ENCODE measurements around the gene APOL2. TPM values are rescaled to one million over a fixed set of nuclear protein-coding genes. Genes with fewer than 3 reads are reported as not detected.
A peak's percentile ranks its signal among the peaks of the same experiment; 100 is the strongest.
"Not testable (repeated sequence)": the region's sequence is repeated elsewhere in the genome, so short reads cannot be mapped to it uniquely, and the experiment has no call there.

APOL2 gene
- total RNA-seq, 1 donor from 2014 or later = 58.6 TPM

DNA sequence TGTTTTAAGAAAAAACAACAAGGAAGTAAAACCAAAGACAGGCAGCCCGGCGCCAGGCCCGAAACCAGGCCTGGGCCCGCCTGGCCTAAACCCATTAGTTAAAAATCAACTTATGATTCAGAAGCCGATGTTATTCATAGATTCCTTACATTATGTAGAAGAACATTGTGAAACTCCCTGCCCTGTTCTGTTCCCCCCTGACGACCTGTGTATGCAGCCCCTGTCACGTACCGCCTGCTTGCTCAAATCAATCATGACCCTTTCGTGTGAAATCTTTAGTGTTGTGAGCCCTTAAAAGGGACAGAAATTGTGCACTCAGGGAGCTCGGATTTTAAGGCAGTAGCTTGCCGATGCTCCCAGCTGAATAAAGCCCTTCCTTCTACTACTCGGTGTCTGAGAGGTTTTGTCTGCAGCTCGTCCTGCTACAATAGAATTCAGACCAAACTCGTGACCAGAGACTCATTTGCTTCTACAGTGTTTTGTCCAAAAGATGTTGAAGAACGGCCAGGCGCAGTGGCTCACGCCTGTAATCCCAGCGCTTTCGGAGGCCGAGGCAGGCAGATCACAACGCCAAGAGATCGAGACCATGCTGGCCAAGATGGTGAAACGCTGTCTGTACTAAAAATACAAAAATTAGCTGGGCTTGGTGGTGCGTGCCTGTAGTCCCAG lies 11.1 kb upstream of the APOL2 start:
- DNase-seq; intact Hi-C loops (cut with DNase I); ATAC-seq (ENCODE audit: poor library complexity): not testable (repeated sequence)

DNA sequence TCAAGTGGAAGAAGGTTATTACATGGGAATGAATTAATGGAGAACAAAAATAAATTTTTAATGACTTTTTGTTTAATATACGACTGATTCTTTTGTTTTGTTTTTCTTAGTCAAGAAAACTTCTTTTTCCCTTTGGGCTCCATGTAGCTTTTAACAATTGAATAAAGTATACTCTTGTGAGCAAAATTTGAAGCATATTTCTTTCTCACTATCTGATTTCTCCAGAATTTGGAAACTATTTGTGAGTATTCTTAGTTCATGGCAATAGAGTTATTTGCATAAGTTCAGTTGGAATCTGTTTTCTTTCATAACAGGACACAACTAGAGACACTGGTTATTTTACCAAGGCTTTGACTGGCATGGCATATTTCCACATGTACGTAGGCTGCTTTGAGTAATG lies 9.8 kb upstream of the APOL2 start:
- intact Hi-C loops (cut with DNase I) = no loop called here
- DNase-seq = no peak
- no peak for ATAC-seq (ENCODE audit: poor library complexity)

DNA sequence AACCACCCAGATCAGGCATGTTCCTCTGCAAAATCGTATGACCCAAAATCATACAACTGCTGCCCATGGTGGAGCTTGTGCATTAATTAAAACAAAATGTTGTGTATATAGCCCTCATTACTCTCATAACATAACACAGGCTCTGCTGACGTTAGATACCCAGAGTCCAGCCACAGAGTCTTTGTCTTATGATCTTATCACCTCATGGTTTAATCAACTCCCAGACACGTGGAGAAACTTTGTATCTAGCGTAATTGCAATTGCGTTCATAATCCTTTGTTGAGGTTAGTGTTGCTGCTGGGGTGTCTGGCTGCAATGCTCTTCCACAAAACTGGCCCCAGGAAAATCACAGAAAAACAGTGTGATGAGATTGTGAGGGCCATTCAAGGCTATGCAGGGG lies 8.6 kb upstream of the APOL2 start:
- DNase-seq = no peak
- no peak for ATAC-seq (ENCODE audit: poor library complexity)
- intact Hi-C loops (cut with DNase I) = no loop called here

DNA sequence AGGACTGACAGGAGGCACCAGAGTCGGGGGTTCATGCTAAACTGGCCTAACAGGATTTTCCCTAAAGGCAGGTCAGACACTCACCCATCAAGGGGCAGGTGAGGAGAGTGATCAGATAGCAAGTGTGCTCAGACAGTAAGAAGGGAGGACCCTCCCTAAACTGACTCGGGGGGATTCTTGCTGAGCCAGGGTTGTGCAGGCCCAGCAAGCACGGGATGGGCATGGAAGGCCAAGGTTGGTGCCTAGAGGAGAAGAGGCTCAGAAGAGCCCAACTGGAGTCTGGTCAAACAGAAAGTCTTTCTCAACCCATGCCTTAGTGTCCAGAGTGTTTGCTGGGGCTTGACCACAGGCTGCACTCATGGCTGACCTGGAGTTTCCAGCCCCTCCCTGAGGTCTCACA lies 7.4 kb upstream of the APOL2 start:
- no peak for DNase-seq
- intact Hi-C loops (cut with DNase I) = no loop called here
- ATAC-seq (ENCODE audit: poor library complexity) = no peak

DNA sequence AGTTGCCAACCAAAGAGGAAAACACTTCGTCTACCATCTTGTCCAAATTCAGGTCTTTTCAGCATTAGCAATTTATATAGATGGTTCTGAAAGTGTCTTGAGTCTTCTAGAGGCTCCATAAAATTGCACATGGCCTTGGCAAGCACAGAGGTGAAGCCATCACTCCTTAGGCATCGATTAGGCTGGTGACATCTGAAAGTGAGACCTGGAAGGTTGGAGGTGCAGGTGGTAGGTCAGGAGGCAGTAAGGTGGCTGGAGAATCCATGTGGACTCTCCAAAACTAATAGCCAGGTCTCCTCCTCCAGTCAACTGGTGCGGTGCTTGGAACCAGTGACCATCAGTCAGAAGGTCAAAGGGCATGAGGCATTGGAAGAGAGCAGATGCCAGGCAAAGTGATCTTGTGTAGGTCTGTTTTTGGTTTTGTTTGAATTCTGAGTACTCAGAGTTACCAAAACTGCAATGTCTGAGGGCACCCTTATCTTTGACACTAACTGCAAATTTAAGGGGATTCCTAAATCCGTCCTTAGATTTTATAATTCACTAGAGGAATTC lies 6.6 kb upstream of the APOL2 start:
- ATAC-seq (ENCODE audit: poor library complexity) = no peak
- DNase-seq = no peak
- intact Hi-C loops (cut with DNase I) = no loop called here

DNA sequence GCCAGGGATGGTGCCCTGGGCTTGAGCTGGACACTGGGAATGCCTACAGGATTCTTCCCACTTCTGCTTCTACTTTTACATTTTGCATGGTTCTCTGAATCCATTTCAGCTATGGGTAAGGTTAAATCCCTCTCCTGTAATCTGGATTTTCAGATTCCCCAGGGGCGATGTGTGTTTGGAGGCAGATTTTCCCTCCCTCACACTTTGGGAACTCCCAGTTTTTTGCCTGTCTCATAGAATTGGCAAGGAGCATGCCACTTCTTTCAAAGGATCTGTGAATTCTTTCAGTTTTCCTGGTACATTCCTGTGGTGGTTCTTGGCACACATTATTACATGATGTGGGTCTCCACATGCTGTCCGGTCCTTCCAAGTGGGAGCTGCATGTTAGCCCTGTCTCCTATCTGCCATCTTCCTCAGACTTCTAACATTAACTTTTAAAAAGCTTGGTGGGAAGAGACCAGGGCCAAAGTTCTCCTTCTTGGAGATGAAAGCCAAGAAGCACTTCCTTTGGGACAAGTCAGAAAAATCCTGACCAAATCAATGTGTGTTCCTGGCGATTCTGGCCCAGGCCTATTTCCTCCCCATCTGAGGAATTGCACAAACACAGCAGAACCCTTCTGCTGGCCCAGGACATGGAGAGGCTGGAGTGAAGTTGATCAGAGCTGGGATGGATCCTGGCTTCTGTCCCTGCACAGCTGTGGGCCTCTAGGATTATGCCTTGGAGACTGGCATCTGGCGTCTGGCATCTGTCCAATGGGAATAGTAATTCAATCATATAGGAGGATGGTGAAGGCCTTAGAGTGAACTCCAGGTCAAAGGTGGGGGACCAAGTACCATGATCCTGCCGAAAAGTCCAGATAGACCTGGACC lies 5.4 kb upstream of the APOL2 start:
- ATAC-seq (ENCODE audit: poor library complexity) (peak; percentile 85), DNase-seq (peak; percentile 72)

GRCh38 chr22:36243986-36244385 lies 4.7 kb upstream of the APOL2 start:
- ATAC-seq (ENCODE audit: poor library complexity) (peak; percentile 31), DNase-seq (no peak)
- intact Hi-C loops (cut with DNase I) = no loop called here

More for the DNA sequence above, 5.4 kb upstream of the APOL2 start:
- intact Hi-C loops (cut with DNase I) = no loop called here

DNA sequence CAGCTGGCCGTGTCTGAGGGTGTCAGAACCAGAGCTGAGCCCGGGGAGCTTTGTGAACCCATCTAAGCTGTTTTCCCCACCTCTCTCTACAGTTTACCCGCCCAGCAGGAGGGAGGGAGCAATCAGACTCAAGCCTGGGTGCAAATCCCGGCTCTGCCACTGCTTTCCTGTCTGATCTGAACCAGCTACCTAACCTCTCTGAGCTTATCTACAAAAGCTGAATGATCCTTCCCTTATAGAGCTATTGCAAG lies 252 bp downstream of the APOL2 start:
- intact Hi-C loops (cut with DNase I) = loop anchor here (5.0 kb wide), 1 partner anchor 42 kb away; no protein-coding TSS in a partner anchor
- no peak for DNase-seq
- ATAC-seq (ENCODE audit: poor library complexity) = peak; percentile 14

DNA sequence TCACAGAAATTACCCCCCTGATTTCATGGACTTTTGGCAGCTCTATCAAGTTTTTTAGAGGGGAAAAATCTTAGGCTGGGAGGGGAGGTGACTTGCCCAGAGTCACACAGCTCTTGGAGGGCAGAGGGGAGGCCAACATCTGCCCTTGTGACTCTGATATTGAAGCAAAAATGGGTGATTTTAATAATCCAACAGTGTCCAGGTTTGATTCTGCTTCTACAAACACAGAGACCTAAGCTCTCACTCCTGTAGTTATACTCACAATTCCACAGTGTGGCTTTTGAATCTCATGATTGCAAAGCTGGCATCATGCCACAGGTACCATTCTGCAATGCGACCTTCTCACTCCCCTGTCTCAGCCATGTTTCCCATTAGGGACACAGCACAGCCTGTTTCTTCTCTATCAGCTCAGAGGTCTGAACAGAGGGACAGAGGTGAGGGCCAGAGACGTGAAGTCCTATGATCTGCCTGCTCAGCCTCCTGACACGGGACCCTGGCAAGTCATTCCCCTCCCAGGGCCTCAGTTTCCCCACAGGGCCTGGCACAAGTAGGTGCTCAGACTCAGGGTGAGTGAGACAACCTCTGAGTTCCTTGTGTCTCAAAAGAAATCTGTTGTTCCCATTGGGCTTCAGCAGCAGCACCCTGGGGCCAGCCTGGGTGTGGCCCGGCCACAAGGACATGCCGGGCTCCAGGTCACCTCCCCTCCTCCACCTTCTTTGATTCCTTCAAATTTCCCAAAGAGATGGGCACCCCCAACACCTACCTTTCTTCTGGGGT lies 766 bp downstream of the APOL2 start:
- intact Hi-C loops (cut with DNase I) = loop anchor here (5.0 kb wide), 1 partner anchor 41 kb away; no protein-coding TSS in a partner anchor
- ATAC-seq (ENCODE audit: poor library complexity) (peak; percentile 45), DNase-seq (no peak)

DNA sequence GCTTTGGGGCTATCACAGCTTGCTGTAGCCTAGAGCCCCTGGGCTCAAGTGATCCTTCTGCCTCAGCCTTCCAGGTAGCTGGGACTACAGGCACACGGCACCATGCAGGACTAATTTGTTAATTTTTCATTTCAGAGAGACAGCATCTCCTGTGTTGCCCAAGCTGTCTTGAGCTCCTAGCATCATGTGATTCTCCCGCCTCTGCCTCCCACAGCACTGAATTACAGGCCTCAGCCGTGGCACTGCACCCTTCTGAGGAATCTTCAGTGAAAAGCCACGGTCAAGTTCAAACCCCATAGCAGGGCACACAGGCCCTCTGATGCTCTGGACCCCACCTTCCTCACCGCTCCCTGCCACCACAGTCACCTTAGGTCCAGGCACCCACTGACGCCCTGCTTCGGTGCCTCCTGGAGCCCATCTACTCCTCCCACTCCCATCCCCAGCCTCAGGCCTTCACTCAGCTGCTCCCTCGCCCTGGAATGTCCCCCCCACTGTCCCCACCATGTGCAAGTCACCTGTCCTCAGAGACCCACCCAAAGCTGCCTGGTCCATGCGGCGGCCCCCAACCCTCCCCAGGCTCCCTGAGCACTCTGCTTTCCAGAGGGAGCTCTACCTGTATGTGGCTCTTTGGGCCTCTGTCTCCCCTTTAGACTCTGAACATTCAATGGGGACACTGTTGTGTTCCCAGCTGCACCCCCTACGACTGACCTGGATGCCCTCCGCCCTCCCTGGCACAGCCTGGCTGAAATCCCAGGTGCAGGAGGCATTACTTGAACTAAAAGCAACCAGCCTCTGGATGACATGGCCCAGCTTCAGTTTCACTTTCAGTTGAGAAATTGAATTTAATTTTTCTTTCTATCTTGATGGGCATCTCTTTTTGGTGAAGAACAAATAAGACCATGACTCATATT lies 1.6 kb downstream of the APOL2 start:
- ATAC-seq (ENCODE audit: poor library complexity) = no peak
- DNase-seq = no peak
- intact Hi-C loops (cut with DNase I) = loop anchor here (5.0 kb wide), 1 partner anchor 40 kb away; no protein-coding TSS in a partner anchor

GRCh38 chr22:36236388-36237319 lies 2.7 kb downstream of the APOL2 start:
- ATAC-seq (ENCODE audit: poor library complexity) (no peak), DNase-seq (no peak)
- intact Hi-C loops (cut with DNase I) = loop anchor here (5.0 kb wide), 1 partner anchor 39 kb away; no protein-coding TSS in a partner anchor

DNA sequence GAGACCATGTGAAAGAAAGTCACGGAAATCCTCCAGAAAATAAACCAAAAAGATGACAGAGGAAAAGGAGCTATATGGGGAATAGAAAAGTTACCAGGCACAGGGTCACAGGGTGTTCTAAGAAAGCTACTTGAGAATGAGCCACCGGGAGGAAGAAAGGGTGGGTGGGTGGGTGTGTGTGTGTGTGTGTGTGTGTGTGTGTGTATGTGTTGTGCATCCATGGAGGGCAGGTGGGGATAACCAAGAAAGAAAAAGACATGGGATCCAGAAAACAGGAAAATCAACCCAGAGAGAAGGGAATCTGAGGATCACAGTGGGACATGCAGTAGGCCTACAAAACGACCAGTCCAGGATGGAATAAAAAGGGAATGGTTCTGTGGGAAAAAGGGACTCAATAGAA lies 3.7 kb downstream of the APOL2 start:
- no peak for ATAC-seq (ENCODE audit: poor library complexity)
- intact Hi-C loops (cut with DNase I) = loop anchor here (5.0 kb wide), 1 partner anchor 38 kb away; no protein-coding TSS in a partner anchor

DNA sequence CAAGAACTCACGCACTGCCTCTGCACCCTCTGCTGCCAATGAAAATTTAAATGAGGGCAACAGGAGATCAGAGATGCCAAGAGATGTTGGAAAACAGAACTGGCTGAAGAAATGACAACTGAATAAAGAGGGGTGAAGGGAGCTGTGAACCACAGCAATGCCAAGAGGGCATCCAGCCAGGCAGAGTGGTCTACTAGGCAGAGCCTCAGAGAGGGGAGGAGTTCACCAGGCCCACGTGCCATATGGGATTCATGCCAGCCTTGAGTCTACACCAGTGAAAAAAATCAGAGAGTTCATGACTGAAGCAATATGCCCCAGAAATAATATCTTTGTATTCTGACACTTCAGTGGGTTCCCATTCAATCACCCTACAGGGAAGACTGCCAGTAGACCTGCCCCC lies 4.4 kb downstream of the APOL2 start:
- no peak for ATAC-seq (ENCODE audit: poor library complexity)
- intact Hi-C loops (cut with DNase I) = loop anchor here (5.0 kb wide), 1 partner anchor 38 kb away; no protein-coding TSS in a partner anchor
- DNase-seq = no peak

More for the DNA sequence above, 3.7 kb downstream of the APOL2 start:
- DNase-seq = no peak

DNA sequence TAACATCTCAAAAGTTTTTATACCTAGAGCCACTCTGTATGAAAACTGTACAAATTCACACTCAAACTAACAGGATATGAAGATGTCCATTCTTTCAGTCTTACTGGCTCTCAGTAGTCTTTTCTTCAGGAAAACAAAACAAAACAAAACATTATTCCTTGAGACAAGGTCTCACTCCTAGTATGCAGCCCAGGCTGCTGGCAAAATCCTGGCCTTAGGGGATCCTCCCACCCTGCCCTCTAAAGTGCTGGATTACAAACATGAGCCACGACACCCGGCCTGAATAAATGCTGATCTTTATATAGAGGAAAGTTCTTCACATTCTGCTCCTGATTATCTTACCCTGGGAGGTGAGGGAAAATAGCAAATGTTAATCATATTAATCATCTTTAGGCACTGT lies 5.1 kb downstream of the APOL2 start:
- no peak for ATAC-seq (ENCODE audit: poor library complexity)
- no peak for DNase-seq
- intact Hi-C loops (cut with DNase I) = no loop called here

- no peak for ATAC-seq (ENCODE audit: poor library complexity)
- DNase-seq = no peak
- intact Hi-C loops (cut with DNase I) = no loop called here
These were observed 5.5 kb downstream of the APOL2 start for GRCh38 chr22:36233796-36234195.

DNA sequence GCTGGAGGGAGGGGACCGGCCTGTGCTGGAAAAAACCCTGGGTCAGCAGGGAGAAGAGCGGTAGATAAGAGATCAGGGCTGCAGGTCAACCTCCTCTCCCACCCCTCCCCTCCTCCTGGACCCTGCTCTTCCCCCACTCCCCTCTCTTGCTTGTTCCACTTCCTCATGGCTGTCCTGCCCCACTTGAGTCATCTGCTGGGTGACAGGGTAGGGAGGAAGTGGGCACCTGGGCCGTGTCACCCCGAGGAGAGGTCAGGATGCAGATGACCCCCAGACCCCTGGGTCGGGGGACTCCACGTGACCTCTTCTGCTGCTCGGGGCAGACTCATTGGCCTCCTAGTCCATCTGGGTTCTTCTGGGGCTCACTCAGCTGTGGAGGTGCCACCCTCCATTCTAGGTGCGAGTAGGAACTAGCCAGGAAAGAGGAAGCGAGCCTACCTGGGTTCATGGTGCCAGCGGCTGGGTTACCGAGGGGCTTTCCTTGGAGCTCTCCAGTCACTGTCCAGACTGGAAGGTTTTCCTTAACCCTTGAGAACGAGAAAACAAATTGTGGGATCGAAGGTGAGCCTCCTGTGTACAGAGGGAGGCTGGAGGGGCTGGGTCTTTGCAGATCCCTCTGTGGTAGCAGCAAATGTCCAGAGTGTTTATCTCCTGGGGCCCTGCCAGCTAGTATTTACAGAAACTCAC lies 6.5 kb downstream of the APOL2 start:
- DNase-seq (no peak), ATAC-seq (ENCODE audit: poor library complexity) (no peak)
- intact Hi-C loops (cut with DNase I) = no loop called here
